ENCODE data around the gene CD3E.

- TF ChIP-seq CTCF (IDR thresholded peaks at IDR 0.05) (no peak), ZFX (IDR thresholded peaks at IDR 0.05; ENCODE audit: borderline replicate concordance) (no peak)
Measured at GRCh38 chr11:118283037-118283636, 21.4 kb upstream of the CD3E start.
